Stimulated activated CD8-positive, alpha-beta memory T cell treated with anti-CD3 and anti-CD28 coated beads, Interleukin-4, amount 100 ng/mL, for 1 hour (primary cell): ENCODE measurements around the gene RNF31.
"Not testable (repeated sequence)": the region's sequence is repeated elsewhere in the genome, so short reads cannot be mapped to it uniquely, and the experiment has no call there.

Experiments
- DNase-seq, 2 donors: peaks; one replicate each; pipeline ENCODE4 v3.0.0-alpha.2; 2020; ENCODE audit warnings: low read depth in 2 of 2, low spot score in 1 of 2

Gene RNF31

GRCh38 chr14:24197056-24197450, 49.8 kb downstream of the RNF31 start:
- no peak for DNase-seq

GRCh38 chr14:24198814-24199524, 51.7 kb downstream of the RNF31 start:
- no peak for DNase-seq

GRCh38 chr14:24202538-24202937, 55.2 kb downstream of the RNF31 start:
- DNase-seq: not testable (repeated sequence)

GRCh38 chr14:24203249-24203886, 56.1 kb downstream of the RNF31 start:
- not testable (repeated sequence) for DNase-seq

GRCh38 chr14:24204163-24205146, 57.2 kb downstream of the RNF31 start:
- no peak for DNase-seq

- no peak for DNase-seq
Observed at GRCh38 chr14:24206260-24207103, 59.2 kb downstream of the RNF31 start.

GRCh38 chr14:24207104-24207551, 59.8 kb downstream of the RNF31 start:
- DNase-seq: no peak

- DNase-seq: no peak
Observed at GRCh38 chr14:24207625-24208024, 60.3 kb downstream of the RNF31 start.
